Activated CD8-positive, alpha-beta memory T cell treated with anti-CD3 and anti-CD28 coated beads, Interleukin-2, amount 50 U/mL, for 48 hours (primary cell): ENCODE results near the gene MEX3D.
A peak's percentile ranks its signal among the peaks of the same experiment; 100 is the strongest.

Source experiments
- DNase-seq: peaks from one replicate; pipeline ENCODE4 v3.0.0-alpha.2; 2020

MEX3D gene

DNA sequence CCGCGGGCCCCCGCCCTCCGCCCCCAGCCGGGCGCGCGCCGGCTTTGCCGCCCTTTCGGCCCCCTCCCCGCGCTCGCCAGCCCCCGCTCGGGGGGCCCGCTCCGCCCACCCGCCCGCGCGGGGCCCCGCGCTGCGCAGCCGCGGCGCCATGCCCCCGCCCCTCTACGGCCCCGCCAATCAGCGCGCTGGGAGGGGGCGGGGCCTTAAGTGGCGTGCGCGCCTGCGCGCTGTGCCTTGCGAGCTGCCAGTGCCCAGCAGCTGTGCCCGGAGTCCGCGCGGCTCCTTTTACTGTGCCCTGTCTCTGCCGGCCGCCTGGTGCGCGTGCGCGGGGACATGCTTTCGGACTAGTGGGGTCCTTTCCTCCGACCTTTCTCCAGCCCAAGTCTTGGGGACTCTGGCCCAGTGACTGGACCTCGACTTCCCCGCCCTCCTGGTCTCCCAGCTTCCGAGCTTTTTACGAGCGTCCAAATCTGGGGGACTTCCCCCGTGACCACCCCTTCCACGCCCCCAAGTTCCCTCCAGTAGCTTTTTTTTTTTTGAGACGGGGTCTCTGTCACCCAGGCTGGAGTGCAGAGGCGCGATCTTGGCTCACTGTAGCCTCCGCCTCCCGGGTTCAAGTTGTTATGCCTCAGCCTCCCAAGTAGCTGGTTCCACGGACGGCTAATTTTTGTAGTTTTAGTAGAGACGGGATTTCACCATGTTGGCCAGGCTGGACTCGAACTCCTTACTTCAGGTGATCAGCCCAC, 24.8 kb upstream of the MEX3D start, which contains the start of gene MBD3:
Gene MBD3 (minus strand): TSS at position 111 of the 746 bp plus-strand sequence. CDS start 234 bp downstream, outside the sequence.
- peak; percentile 93 for DNase-seq

DNA sequence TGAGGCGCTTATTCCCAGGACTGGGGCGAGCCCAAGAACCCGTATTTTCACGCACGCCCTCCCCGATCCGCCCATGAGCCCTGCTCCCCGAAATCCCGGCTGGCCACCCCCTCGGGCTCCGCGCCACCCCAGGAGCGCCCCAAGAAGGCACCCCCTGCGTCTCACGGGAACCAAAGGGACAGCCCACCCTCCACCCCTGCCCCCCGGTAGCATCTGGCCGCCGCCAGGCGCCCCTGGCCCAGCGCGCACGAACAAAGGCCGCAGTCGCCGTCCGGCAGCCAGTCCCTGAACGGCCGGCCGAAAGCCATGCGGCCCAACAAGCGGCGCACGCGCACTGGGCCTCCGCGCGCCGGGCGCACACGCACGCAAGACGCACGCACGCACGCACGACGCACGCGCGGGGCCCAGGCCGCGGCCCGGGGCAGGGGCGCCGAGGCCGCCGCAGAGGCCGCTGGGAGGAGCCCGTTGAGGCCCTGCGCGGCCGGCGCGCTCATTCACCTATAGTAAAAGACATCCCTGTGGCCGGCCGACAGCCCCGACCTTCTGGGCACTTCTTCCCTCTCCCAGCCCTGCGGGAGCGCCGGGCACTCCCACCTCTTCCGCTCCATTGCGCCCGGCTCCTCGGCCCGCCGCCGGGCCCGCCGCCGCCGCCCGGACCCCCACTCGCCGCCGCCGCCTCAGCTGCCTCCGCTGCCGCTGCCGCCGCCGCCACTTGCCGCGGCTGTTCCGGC, 24.1 kb upstream of the MEX3D start:
- peak; percentile 92 for DNase-seq

DNA sequence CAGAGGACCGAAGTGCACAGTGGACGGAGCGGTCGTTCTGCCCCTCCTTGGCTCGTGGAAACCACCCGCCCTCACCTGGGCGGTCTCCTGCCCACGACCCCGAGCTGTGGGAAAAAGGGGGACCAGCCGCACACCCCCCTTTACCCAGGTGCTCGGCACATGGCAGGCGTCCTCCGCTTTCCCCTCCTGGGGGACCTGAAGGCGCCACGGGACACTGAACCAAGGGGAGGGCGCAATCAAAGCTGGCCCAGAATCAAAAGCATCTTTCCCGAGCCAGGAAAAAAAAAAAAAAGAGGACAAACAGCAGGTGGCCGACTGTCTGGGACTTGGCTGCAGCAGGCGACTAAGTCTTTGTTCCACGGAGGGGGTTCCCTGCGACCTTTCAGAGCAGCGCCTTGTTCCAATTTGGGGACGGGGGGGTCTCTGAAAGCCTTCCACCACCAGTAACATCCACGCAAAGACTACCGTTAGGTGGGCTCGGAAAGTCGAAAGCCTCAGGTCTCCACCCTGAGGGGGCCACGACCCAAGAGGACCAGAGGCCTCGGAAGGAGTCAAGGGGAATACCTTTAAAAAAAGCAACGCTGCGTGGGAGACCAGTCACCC, 23.4 kb upstream of the MEX3D start:
- peak; percentile 68 for DNase-seq

DNA sequence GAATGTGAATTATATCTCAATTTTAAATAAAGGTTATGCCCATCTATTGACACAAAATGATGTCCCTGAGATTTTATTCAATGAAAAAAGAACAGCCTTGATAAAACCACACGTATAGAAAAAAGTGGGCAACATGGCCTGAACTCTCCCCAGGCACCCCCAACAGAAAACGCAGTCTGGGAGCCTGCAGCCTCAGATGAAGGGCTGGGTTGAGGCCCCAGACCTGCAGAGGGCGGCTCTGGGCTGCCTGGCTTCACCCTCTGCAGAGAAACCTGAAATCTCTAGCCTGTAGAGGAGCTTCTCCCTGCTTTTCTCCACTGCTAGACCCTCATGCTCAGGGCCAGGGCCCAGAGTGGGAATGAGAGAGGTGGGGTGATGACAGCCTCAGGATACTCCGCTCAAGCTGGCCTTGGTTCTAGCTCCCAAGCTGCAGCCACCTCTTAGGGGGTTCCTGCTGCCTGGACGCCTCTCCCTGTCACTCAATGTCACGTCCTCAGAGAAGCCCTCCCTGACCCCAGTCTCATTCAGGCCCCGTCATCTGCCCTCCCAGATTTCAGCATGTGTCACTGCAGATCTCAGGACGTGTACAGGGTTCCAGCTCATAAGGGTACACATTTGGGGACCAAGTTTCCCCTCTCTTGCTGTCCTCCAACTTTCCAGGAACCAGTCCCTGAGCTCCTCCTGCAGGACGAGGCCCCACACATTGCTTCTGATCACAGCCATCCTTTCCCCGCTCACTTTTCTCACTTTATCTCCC, 22.7 kb upstream of the MEX3D start:
- peak; percentile 74 for DNase-seq

DNA sequence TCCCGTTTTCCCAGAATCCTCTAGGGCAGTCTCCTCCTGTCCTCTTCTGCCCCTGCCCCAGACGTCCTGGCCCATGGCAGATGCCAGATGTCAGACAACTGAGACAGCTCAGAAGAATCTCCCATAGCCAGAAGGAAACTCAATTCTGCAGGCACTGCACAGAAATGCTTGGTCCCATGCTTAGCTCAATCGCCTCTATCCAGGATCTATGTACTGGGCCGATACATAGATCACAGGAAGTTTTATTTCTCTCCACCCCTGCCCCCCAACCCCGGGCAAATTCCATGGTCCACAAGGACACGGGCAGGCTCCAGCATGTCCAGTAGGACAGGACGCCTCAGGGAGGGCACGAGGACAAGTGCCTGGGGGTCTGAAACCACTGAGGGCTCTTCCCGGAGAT, 19.7 kb upstream of the MEX3D start:
- DNase-seq: no peak

DNA sequence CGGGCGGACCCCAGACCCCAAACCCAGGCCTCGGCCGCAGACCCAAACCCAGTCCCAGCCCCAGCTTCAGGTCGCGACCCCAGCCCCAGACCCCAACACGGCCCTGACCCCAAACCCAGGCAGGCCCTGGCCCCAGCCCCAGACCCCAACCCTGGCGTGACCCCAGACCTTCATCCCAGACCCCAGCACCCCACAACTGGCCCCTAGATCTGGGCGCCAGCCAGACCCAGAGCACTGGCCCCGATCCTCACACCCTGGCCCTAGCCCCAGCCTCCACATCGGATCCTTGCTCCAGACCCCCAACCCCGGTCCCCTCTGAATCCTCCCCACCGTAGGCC, 17.1 kb upstream of the MEX3D start:
- no peak for DNase-seq

DNA sequence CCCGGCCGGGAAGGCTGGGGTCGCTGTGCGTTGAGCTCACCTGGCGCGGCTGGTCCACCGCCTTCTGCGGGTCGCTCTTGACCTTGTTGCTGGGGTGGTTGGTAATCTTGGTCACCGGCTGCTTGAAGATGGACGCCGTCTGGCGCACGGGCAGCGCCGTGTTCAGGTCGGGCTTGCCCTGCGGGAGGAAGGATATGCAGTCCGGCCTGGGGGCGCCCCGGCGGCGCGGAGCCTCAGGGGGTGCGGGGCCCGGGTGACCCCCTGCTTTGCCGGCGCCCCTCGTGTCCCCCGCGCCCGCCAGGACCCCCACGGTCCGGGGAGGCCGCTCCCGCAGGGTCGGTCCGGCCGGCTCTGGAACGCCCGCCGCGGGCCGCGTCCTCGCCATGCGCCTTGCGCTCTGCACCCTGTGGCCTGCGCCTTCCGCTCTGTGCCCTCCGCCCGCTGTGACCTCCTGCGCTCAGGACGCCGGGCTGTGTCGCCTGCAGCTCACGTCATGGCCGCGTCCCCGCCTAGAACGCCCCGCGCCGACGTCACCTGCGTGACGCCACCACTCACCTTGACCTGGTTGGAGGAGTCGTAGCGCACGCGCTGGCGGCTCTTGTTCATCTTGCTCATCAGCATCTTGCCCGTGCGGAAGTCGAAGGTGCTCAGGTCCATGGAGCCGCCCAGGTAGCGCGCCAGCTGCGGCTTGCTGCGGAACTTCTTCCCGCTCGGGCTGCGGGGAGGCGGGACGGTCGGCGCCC, 16.5 kb upstream of the MEX3D start:
- DNase-seq: no peak

DNA sequence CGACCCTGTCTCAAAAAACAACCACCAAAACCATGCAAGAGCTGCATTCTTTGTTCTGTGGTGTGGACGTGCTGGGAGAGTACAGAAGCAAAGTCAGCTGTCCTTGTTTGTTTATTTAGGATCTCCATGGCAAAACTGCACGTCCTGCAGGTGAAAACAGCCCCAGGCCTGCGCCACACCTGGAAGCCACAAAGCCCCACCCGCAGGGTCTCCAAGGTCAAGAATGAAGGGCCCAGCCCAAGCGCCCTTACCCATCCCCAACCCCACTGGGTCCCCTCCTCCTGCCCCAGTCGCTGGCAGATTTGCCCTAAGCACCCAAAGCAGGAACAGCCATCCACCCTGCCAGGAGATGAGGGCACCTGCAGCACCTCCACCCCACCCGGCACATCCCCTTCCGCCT, 14.1 kb upstream of the MEX3D start:
- no peak for DNase-seq

DNA sequence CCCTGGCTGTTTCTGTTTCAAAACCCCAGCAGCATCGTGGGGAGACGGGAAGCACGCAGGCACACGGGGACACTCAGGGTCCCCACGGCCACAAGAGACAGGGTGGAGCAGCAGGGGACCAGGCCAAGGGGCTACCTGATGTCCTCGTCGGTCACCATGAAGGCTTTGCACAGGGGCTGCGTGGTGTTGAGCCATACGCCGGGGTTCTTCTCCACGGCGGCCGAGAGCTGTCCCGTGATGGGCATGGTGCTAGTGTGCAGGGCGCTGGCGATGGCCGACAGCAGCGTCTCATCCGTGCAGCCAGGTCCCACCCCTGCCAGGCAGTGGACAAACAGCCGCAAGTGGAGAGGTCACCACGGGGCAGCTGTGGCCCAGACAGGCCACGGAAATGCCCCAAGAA, 12.8 kb upstream of the MEX3D start:
- no peak for DNase-seq

DNA sequence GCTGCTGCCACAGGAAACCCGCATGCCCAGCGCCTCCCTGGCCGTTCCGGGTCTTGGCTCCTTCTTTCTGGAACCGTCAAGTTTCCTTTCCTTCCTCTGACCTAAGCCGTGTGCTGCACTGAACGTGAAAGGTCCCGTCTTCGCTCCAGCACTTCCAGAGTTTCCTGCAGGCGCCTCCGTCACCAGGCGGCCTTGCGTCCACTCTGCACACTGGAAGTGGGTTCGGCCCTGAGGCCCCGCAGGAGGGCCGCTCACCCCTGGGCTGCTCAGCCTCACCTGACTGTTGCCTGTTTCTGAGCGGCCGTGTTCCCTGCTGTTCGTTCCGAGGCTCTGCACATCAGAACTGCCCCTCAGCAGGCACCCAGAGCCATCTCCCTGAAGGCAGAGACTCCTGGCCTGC, 12.3 kb upstream of the MEX3D start:
- no peak for DNase-seq

DNA sequence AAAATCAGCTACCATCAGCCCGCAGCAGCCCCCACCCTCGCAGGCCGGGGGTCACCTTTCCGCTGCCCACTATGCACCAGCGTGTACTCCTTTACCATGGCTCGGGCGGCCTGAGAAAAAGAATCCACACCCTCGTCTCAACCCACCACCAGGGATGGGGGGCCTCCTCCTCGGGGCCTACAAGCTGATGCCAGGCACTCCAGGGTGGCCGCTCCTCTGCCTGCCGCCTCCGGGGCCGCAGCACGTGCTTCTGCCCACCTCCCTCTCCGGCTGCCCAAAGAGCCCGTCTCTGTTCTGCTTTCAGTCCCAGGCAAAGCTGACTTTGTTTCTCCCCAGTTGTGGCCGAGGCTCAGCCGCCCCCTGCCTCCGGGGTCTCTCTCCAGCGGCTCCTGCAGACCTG, 11.1 kb upstream of the MEX3D start:
- no peak for DNase-seq

DNA sequence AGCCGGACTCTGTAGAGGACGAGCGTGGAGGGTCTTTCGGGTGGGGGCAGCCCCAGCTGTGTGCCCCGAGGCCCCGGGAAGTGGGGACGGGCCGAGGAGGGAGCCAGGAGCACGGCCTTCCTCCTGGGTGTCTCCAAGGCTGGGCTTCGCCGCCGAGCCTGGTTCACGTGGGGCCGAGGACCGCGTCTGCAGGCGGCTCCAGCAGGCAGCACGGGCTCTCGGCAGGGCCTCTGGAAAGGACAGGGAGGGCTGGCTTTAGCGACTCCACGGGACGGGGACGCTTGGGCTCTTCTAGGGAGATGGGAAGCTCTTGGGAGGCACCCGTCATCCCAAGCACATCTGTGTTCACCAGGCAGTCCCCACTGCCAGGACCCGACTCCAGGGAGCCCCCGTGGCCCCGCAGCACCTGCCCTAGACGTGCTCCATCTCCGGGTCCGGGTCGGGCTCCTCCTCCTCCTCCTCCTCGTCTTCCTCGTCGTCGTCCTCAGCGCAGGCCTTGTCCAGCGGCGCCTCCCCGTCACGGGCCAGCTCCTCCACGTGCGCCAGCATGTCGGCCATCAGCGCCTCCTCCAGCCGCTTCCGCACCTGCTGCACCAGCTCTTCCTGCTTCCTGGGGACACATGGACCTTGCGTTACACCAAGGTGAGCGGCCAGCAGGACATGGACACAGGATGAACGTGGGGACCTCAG, 9.9 kb upstream of the MEX3D start:
- DNase-seq: no peak

DNA sequence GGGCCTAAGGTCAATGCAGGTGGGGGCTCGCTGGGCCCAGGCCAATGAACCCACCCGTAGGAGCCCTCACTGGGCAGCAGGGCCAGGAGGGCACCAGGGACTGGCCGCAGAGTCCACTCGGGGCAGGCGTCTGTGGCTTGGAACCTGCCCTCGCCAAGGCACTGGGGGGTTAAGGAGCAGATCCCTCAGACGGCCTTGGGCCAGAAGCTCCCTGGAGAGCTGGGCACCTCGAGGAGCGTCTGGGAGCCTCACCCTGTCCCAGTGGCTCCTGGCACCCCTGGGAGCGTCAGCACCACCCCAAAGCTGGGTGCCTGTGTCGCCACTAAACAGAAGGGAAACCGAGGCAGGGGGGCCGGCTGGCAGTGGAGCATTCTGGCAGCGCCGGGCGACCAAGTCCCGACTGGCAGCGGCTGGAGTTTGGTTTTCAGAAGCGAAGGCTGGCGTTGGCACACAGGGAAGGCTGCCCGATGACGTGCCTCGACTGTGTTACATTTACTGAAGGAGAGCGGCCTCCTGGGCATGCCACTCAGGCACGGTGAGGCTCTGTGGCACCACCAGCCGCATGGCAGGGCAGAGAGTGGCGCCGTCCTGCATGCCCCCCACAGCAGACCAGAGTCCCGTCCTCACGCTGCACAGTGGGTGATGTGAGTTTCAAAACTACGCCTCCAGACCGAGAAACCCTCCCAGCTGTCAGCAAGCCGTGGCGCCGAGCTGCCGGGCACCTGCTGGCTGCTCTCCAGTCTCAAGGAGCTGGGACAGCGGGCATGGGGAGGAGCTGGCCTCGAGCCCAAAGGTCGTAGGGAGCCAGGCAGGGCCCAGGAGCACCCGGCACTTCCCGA, 9.2 kb upstream of the MEX3D start:
- DNase-seq: no peak

DNA sequence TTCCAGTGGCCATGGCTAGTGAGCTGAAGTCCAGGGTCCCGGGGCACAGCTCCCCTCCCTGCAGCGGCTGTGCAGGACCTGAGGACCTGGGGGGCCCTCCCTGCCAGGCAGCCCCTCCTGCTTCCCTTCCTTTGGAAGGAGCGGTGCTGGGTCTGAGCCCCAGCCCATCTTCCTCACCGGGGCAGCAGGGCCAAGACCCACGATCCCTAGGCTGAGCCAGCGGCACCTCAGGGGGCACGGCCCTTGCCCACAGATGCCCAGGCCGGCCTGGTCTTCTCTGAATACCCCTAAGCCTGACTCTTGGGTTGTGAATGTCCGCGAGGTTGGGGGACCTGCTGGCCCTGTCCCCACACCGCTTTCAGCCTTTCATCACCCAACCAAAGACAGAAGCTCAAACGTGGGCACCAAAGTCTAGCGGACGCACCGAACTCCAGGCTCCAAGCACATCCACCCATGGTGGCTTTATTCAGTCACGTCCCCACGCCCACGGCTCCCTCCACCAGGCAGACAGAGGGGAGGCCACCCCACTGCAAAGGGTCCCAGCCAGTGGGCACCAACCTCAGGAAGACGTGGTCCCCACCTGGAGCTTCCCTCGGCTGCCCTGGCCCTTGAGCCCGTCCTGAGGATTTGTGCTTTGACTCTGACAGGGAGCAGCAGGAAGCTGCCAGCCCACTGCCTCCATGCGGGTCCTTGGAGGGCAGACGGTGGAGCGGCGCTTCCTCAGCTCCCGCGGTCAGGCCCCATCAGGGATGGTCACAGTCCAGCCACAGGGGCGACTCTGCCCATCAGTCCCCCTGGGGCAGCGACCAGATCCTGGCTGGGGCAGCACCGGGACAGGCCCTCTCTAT, 8.3 kb upstream of the MEX3D start:
- DNase-seq: no peak

DNA sequence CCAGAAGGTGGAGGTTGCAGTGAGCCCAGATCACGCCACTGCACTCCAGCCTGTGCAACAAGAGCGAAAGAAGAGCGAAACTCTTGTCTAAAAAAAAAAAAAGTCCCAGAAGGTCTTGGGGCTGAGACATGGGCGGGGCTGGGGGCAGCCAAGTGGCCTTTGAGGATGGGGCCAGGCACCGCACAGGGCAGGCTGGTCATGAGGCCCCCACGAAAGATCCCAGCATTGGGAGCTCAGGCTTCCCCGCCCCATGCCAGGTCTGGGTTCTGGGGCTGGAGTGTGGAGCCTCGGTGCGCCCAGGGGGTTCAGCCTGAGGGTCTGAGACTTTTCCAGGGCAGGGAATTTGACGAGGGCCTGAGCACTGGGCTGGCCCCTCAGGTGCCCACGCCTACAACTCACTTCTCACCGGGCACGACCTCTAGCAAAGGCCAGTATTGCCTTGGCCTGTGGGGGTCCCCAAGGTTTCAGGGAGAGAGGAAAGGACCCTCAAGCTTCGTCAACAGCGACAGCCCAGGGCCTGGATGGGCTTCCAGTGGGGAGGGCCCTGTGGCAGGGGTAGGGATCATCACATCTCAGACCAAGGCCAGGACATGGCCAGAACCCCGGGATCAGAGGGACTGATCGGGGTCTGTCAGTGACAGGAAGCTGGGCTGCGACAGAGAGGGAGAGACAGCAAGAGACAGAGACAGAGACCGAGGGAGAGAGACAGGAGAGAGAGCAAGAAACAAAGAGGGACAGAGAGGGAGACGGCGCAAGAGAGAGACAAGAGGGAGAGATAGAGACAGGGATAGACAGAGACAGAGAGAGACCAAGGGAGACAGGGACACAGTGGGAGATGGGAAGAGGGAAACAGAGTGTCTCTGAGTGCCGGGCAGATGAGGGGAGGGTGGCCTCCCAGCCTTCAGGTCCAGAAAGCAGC, 7.5 kb upstream of the MEX3D start:
- DNase-seq: no peak

DNA sequence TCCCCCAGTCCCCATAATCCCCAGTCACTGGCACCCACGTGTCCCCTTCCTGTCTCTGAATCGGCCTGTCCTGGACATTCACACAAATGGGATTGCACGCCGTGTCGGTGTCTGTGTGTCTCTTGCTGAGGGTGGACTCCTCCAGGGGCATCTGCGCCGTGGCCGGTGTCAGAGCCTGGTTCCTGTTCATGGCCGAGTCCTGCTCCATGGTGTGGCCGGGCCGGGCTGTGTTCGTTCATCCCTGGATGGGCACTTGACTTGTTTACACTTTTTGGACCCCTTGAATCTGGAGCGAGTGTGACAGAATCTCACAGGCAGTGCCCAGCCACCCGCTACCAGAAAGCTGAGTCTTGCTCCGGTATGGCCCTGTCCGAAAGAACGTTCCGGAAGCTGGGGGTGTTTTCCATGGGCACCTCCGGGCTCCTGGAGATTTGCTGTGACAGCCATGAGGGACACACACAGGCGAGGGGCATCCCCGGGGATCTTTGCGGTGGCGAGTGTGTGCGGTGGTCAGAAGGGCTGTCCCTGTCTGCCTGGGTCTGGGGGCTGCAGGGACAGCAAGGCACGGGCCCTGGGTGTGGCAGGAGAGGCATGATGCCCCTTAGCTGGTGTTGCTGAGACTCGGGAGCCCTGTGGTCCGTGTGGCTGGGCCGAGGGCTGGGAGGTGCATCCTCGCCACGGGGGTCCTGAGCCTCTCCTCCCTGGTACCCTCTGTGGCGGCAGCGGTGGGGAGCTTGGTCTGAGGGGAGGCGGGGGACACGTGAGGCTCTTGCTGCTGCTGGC, 6.4 kb upstream of the MEX3D start:
- no peak for DNase-seq

DNA sequence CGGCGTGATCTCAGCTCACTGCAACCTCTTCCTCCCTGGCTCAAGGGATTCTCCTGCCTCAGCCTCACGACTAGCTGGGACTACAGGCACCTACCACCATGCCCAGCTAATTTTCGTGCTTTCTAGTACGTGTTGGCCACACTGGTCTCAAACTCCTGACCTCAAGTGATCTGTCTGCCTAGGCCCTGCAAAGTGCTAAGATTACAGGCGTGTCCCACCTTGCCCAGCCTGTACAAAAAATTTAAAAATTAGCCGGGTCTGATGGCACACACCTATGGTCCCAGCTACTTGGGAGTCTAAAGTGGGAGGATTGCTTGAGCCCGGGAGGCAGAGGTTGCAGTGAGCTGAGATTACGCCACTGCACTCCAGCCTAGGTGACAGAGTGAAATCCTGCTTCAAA, 4.7 kb upstream of the MEX3D start:
- no peak for DNase-seq

DNA sequence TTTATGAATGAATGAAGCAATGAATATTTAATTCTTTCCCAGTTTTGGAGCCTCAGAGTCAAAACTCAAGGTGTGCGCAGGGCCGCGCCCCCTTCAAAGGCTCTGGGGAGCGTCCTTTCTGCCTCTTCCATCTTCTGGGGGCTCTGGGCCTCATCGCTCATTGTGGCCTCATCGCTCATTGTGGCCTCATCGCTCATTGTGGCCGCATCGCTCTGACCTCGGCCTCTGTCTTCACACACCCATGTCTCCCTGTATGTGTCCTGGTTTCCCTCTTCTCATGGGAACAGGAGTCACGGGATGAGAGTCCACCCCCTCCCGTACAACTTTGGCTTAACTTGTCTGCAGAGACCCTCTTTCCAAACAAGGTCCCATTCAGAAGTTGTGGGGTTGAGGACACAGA, 3.2 kb upstream of the MEX3D start:
- no peak for DNase-seq
